Keratinocyte (primary cell): ENCODE data around the gene TMEM19. TPM values are rescaled to one million over a fixed set of nuclear protein-coding genes. Genes with fewer than 3 reads are reported as not detected.

Source experiments
- DNase-seq: peaks from one replicate; pipeline ENCODE4 v3.0.0-alpha.2; 2011; ENCODE audit warnings: low read depth, missing footprints, low spot score
- FAIRE-seq: peaks from 2 replicates; lab custom pipeline; 2011; peaks lifted over from hg19 to GRCh38; lab: Jason Lieb, UNC
- H2AFZ ChIP-seq: 2 replicates; pipeline ENCODE4 v1.6.0; 2012; ENCODE audit warnings: low read length, control low read depth, inconsistent platforms; ENCODE audit not compliant: control insufficient read depth
- H3K27ac ChIP-seq: 2 replicates; pipeline ENCODE4 v1.5.1; 2011; ENCODE audit warnings: low read length; ENCODE audit not compliant: control insufficient read depth, insufficient read depth
- H3K27me3 ChIP-seq: 3 replicates; pipeline ENCODE4 v1.6.0; 2011; ENCODE audit warnings: low read length; ENCODE audit not compliant: control insufficient read depth, insufficient read depth; ENCODE audit errors: extremely low read depth
- H3K36me3 ChIP-seq, 2 experiments: 2 replicates in 1 of 2; 3 replicates in 1 of 2; pipeline ENCODE4 v1.5.1; 2011; ENCODE audit warnings: low read length in 2 of 2, mild to moderate bottlenecking in 1 of 2; ENCODE audit not compliant: control insufficient read depth in 2 of 2, insufficient read depth in 2 of 2; ENCODE audit errors: extremely low read depth in 1 of 2
- H3K4me1 ChIP-seq: 3 replicates; pipeline ENCODE4 v1.5.1; 2011; ENCODE audit warnings: low read length; ENCODE audit not compliant: control insufficient read depth, insufficient read depth; ENCODE audit errors: extremely low read depth
- H3K4me2 ChIP-seq: 3 replicates; pipeline ENCODE4 v1.6.0; 2011; ENCODE audit warnings: low read depth, low read length; ENCODE audit not compliant: control insufficient read depth, insufficient read depth; ENCODE audit errors: extremely low read depth
- H3K4me3 ChIP-seq, 3 experiments: fragments of 200-600 bp in 1 of 3; sonication (generic) in 1 of 3; 2 replicates in 2 of 3; 3 replicates in 1 of 3; pipeline ENCODE4 v1.5.1; 2011 to 2016; ENCODE audit warnings: low read length in 3 of 3, mild to moderate bottlenecking in 3 of 3, control low read depth in 2 of 3, inconsistent platforms in 1 of 3, low read depth in 1 of 3, mixed read lengths in 1 of 3, mixed run types in 1 of 3, moderate library complexity in 1 of 3; ENCODE audit not compliant: control insufficient read depth in 2 of 3, insufficient read depth in 2 of 3; ENCODE audit errors: extremely low read depth in 1 of 3
- H3K79me2 ChIP-seq: 2 replicates; pipeline ENCODE4 v1.6.0; 2012; ENCODE audit warnings: low read length; ENCODE audit not compliant: control insufficient read depth, insufficient read depth
- H3K9ac ChIP-seq: 3 replicates; pipeline ENCODE4 v1.6.0; 2011; ENCODE audit warnings: low read length; ENCODE audit not compliant: control insufficient read depth, insufficient read depth; ENCODE audit errors: extremely low read depth
- H3K9me1 ChIP-seq: 3 replicates; pipeline ENCODE4 v1.6.0; 2011; ENCODE audit warnings: low read length; ENCODE audit not compliant: control insufficient read depth, insufficient read depth; ENCODE audit errors: extremely low read depth
- H3K9me3 ChIP-seq: 2 replicates; pipeline ENCODE4 v1.5.1; 2012; ENCODE audit warnings: low read depth, low read length; ENCODE audit not compliant: control insufficient read depth
- H4K20me1 ChIP-seq: 3 replicates; pipeline ENCODE4 v1.6.0; 2011; ENCODE audit warnings: low read length; ENCODE audit not compliant: control insufficient read depth, insufficient read depth; ENCODE audit errors: extremely low read depth
- CTCF ChIP-seq, 3 experiments: IDR thresholded peaks in 1 of 3; conservative IDR thresholded peaks in 1 of 3; optimal IDR thresholded peaks in 1 of 3; 2 replicates in 2 of 3; 3 replicates in 1 of 3; pipeline versions ENCODE3 to v1.5.1; 2011; ENCODE audit warnings: low read length in 3 of 3, mild to moderate bottlenecking in 3 of 3, moderate library complexity in 2 of 3, control low read depth in 1 of 3, inconsistent platforms in 1 of 3; ENCODE audit not compliant: insufficient read depth in 2 of 3; ENCODE audit errors: extremely low read depth in 1 of 3
- EZH2 ChIP-seq: IDR thresholded peaks from one replicate; pipeline ENCODE4 v1.6.1; 2012; ENCODE audit warnings: inconsistent platforms, mild to moderate bottlenecking, low read length, moderate library complexity
- dilution Hi-C: fragments of 300-500 bp; cut with MboI; formaldehyde crosslinking; loops from one replicate; pipeline ENCODE4 v1.7.0; 2020; ENCODE audit warnings: low sequenced_read_pairs; ENCODE audit not compliant: extremely low pct_ligation_motif_present
- polyA plus RNA-seq, 5 experiments: library from polyadenylated mRNA; depleted of rRNA in 3 of 5; stranded (reverse) in 3 of 5; stranded (forward) in 1 of 5; unstranded in 1 of 5; fragments of >200 nt; gene quantifications; 1 replicate in 1 of 5; 2 replicates in 3 of 5; 3 replicates in 1 of 5; pipeline versions ENCODE4 v1.2.1 to v1.2.3, GENCODE V29; 2011 to 2012; ENCODE audit warnings: missing spikeins in 2 of 5, low read depth in 1 of 5, low replicate concordance in 1 of 5

The TMEM19 gene
- polyA plus RNA-seq, 1 donor (not counting 4 experiments of a cell fraction or from before 2014, with no cell fraction given): 38.8 TPM

DNA sequence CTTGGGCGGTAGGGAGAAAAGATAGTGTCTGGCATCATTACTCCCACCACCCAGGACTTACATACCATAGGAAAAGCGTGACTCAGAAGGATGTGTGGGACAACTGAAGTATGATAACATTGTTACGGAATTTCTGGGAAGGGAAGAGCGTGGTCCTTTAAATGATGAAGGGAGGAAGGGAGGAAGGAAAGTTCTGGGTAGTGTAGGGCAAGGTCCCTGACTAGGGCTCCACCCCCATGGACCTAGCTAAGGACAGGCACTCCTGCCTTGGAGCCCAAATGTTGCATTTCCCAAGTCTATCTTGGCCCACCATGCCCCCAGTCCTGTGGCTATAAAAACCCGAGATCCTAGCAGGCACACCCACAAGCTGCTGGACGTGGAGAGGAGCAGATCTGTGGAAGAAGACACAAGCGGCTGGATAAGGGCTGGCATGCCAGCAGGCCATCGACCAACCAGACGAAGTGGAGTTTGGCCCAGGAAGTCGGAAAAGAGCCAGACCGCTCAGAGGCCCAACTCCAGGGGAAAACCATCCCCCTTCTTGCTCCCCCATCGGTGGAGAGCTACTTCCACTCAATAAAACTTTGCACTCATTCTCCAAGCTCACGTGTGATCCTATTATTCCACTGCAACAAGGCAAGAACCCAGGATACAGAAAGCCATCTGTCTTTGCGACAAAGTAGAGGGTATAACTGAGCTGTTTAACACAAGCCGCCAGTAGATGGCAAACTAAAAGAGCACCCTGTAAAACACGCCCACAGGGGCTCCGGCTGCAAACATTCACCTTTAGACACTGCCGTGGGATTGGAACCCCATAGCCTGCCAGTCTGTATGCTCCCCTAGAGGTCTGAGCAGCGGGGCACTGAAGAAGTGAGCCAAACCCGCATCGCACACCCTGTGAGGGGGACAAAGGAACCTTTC is 45.8 kb downstream of the TMEM19 start:
- no peak for DNase-seq
- no peaks in the 10 kb centered on the region for H4K20me1 ChIP-seq
- no peaks in the 10 kb centered on the region for H3K79me2 ChIP-seq
- no peak overlapping the region for H3K4me3 ChIP-seq
- H3K36me3 ChIP-seq: no peaks in the 10 kb centered on the region
- dilution Hi-C loops: no loop called here
- no peak overlapping the region for H3K9ac ChIP-seq
- TF ChIP-seq EZH2: no peak
- TF ChIP-seq CTCF (optimal IDR thresholded peaks at IDR 0.05 in 1 of 3, IDR thresholded peaks at IDR 0.05 in 1 of 3, conservative IDR thresholded peaks at IDR 0.05 in 1 of 3; ENCODE audit: extremely low read depth in 1 of 3, insufficient read depth in 2 of 3, low read length in 3 of 3): no peak
- no peak overlapping the region for H3K27ac ChIP-seq
- H2AFZ ChIP-seq: no peak overlapping the region
- H3K9me3 ChIP-seq: no peaks in the 10 kb centered on the region
- H3K4me2 ChIP-seq: no peak overlapping the region
- FAIRE-seq: no peak
- H3K27me3 ChIP-seq: no peaks in the 10 kb centered on the region
- no peaks in the 10 kb centered on the region for H3K9me1 ChIP-seq
- H3K4me1 ChIP-seq: no peaks in the 10 kb centered on the region

GRCh38 chr12:71732357-71732712 is 46.5 kb downstream of the TMEM19 start:
- Histone ChIP-seq H3K4me2 (no peak overlapping the region), H3K9me3 (no peaks in the 10 kb centered on the region), H3K27me3 (no peaks in the 10 kb centered on the region), H3K4me1 (no peaks in the 10 kb centered on the region), H3K27ac (no peak overlapping the region), H3K79me2 (no peaks in the 10 kb centered on the region), H3K4me3 (no peak overlapping the region), H3K9ac (no peak overlapping the region), H4K20me1 (no peaks in the 10 kb centered on the region), H3K9me1 (no peaks in the 10 kb centered on the region), H2AFZ (no peak overlapping the region), H3K36me3 (no peaks in the 10 kb centered on the region)
- FAIRE-seq: no peak
- no peak for DNase-seq
- dilution Hi-C loops: no loop called here
- no peak for TF ChIP-seq EZH2
- no peak for TF ChIP-seq CTCF (optimal IDR thresholded peaks at IDR 0.05 in 1 of 3, IDR thresholded peaks at IDR 0.05 in 1 of 3, conservative IDR thresholded peaks at IDR 0.05 in 1 of 3; ENCODE audit: extremely low read depth in 1 of 3, insufficient read depth in 2 of 3, low read length in 3 of 3)
